Ammon's horn (tissue), 1 donor: ENCODE data around the gene MICALL1.
"Not testable (repeated sequence)": the region's sequence is repeated elsewhere in the genome, so short reads cannot be mapped to it uniquely, and the experiment has no call there.

Experiments used
- DNase-seq: peaks from one replicate; pipeline ENCODE4 v3.0.0-alpha.2; 2016; ENCODE audit warnings: low spot score

Gene MICALL1

GRCh38 chr22:37954686-37955085 lies 48.6 kb downstream of the MICALL1 start:
- no peak for DNase-seq

- not testable (repeated sequence) for DNase-seq
Measured at GRCh38 chr22:37955825-37956397, 49.8 kb downstream of the MICALL1 start.

- DNase-seq: no peak
Measured at GRCh38 chr22:37957232-37957631, 51.1 kb downstream of the MICALL1 start.

GRCh38 chr22:37959231-37959825 lies 53.2 kb downstream of the MICALL1 start:
- no peak for DNase-seq

- no peak for DNase-seq
Measured at GRCh38 chr22:37961062-37961461, 55.0 kb downstream of the MICALL1 start.

GRCh38 chr22:37965940-37966664 lies 60.0 kb downstream of the MICALL1 start:
- no peak for DNase-seq

GRCh38 chr22:37967147-37967546 lies 61.0 kb downstream of the MICALL1 start:
- DNase-seq: no peak

- DNase-seq: peak; percentile 54
Measured at GRCh38 chr22:37967637-37968451, 61.7 kb downstream of the MICALL1 start.

- peak; percentile 85 for DNase-seq
Measured at GRCh38 chr22:37968452-37969251, 62.6 kb downstream of the MICALL1 start.

GRCh38 chr22:37970864-37971263 lies 64.8 kb downstream of the MICALL1 start:
- no peak for DNase-seq

GRCh38 chr22:37971475-37972434 lies 65.7 kb downstream of the MICALL1 start:
- no peak for DNase-seq

- no peak for DNase-seq
Measured at GRCh38 chr22:37972527-37972926, 66.4 kb downstream of the MICALL1 start.

- no peak for DNase-seq
Measured at GRCh38 chr22:37973271-37974170, 67.4 kb downstream of the MICALL1 start.

- DNase-seq: no peak
Measured at GRCh38 chr22:37975153-37975552, 69.1 kb downstream of the MICALL1 start.

- DNase-seq: not testable (repeated sequence)
Measured at GRCh38 chr22:37976022-37976421, 69.9 kb downstream of the MICALL1 start.

GRCh38 chr22:37976547-37976946 lies 70.5 kb downstream of the MICALL1 start:
- no peak for DNase-seq

GRCh38 chr22:37979782-37980181 lies 73.7 kb downstream of the MICALL1 start:
- no peak for DNase-seq

- DNase-seq: no peak
Measured at GRCh38 chr22:37981282-37982011, 75.3 kb downstream of the MICALL1 start.
